GM12892 (cell line): ENCODE measurements around the gene USB1.

Source experiments
- POLR2AphosphoS5 ChIP-seq: IDR thresholded peaks from 2 replicates; pipeline ENCODE4 v1.6.1; 2011; ENCODE audit warnings: low read depth, low read length, control low read depth
- TAF1 ChIP-seq: IDR thresholded peaks from 2 replicates; pipeline ENCODE4 v1.6.1; 2011; ENCODE audit warnings: low read depth, mild to moderate bottlenecking, control low read depth, low read length, borderline replicate concordance

- TF ChIP-seq POLR2AphosphoS5, result no peak
- no peak for TF ChIP-seq TAF1
Measured at GRCh38 chr16:58043571-58044155, 42.5 kb downstream of the USB1 start.
